ENCODE data around the gene USP44.

DNA sequence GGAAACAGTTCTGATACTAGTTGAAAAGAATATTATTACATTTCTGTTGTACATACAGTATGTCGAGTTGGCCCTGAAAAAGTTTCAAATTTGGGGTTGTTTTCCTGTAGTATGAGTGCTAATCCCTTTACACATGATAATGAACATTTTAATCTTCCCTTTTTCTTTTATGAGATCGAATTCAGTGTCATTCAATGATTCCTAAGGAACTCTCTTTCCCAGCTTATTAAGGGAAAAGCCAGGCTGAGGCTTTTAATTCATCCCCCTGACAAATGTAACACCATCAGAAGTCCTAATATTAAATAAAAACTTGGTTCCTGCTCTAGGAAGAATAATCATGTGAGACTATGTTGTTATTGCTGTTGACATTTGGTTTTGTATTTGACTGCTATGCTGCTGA, 42.9 kb upstream of the USP44 start:
- TF ChIP-seq ZNF274 (IDR thresholded peaks at IDR 0.05; ENCODE audit: low read depth, low read length) = no peak
- TF ChIP-seq SRF (IDR thresholded peaks at IDR 0.05; ENCODE audit: low read depth) = no peak
- TF ChIP-seq, protein P1, sequence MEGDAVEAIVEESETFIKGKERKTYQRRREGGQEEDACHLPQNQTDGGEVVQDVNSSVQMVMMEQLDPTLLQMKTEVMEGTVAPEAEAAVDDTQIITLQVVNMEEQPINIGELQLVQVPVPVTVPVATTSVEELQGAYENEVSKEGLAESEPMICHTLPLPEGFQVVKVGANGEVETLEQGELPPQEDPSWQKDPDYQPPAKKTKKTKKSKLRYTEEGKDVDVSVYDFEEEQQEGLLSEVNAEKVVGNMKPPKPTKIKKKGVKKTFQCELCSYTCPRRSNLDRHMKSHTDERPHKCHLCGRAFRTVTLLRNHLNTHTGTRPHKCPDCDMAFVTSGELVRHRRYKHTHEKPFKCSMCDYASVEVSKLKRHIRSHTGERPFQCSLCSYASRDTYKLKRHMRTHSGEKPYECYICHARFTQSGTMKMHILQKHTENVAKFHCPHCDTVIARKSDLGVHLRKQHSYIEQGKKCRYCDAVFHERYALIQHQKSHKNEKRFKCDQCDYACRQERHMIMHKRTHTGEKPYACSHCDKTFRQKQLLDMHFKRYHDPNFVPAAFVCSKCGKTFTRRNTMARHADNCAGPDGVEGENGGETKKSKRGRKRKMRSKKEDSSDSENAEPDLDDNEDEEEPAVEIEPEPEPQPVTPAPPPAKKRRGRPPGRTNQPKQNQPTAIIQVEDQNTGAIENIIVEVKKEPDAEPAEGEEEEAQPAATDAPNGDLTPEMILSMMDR (IDR thresholded peaks at IDR 0.05 in 2 of 3, conservative IDR thresholded peaks at IDR 0.05 in 1 of 3; ENCODE audit: borderline replicate concordance in 1 of 3, insufficient read depth in 1 of 3, low read depth in 2 of 3, low read length in 2 of 3) = no peak
- TF ChIP-seq POLR2A (IDR thresholded peaks at IDR 0.05; ENCODE audit: borderline replicate concordance, extremely low read depth, insufficient read depth, insufficient read length) = no peak
- TF ChIP-seq EZH2 (IDR thresholded peaks at IDR 0.05) = no peak
- no peak for TF ChIP-seq TCF7L2 (IDR thresholded peaks at IDR 0.05; ENCODE audit: borderline replicate concordance, extremely low read depth, insufficient read depth, insufficient read length)
- TF ChIP-seq, protein P2, sequence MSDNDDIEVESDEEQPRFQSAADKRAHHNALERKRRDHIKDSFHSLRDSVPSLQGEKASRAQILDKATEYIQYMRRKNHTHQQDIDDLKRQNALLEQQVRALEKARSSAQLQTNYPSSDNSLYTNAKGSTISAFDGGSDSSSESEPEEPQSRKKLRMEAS (IDR thresholded peaks at IDR 0.05) = no peak
- TF ChIP-seq RAD21 (IDR thresholded peaks at IDR 0.05; ENCODE audit: low read depth) = no peak
- TF ChIP-seq, protein P3, sequence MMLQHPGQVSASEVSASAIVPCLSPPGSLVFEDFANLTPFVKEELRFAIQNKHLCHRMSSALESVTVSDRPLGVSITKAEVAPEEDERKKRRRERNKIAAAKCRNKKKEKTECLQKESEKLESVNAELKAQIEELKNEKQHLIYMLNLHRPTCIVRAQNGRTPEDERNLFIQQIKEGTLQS (IDR thresholded peaks at IDR 0.05) = no peak
- no peak for TF ChIP-seq ZFX (IDR thresholded peaks at IDR 0.05)
